HL-60 (cell line): ENCODE results near the gene TTYH3.

Experiments used
- POLR2AphosphoS5 ChIP-seq: IDR thresholded peaks from 2 replicates; pipeline ENCODE4 v1.6.1; 2012; ENCODE audit warnings: low read depth
- TF ChIP-seq, protein P1 (sequence below): IDR thresholded peaks from one replicate; pipeline ENCODE4 v1.5.1; 2011; ENCODE audit warnings: low read length, control low read depth, inconsistent platforms; ENCODE audit not compliant: insufficient read depth
- TF ChIP-seq, protein P2 (sequence below): IDR thresholded peaks from 2 replicates; pipeline ENCODE4 v1.6.1; 2012; ENCODE audit warnings: low read depth; ENCODE audit not compliant: insufficient replicate concordance

DNA sequence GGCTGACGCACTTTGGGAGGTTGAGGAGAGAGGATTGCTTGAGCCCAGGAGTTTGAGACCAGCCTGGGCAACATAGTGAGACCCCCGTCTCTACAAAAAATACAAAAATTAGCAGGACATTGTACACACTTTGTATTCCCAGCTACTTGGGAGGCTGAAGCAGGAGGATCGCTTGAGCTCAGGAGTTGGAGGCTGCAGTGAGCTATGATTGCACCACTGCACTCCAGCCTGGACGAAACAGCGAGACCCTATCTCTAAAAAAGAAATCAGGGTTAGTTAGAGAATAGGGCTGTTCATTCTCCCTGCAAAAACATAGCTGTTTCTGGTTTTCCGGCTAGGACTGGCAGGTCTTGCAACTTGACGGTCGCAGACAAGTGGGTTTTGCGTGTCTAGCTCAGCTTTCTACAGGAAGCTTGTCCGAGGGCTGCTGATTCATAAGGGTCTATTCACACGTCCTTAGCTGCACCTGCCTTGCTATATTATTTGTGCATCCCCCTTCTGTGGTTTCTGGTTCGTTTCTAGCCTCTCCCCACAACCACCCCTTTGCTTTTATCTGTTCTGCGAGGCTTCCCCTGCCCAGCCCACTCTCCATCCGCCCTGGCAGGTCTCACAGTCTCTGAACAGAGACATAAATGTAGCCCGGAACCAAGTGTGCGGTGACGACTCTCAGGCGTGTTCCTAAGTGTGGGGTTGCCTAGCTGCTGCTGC is 66.9 kb downstream of the TTYH3 start:
- TF ChIP-seq POLR2AphosphoS5, result no peak; the same call in 1 of the 2 replicates
- TF ChIP-seq, protein P1, sequence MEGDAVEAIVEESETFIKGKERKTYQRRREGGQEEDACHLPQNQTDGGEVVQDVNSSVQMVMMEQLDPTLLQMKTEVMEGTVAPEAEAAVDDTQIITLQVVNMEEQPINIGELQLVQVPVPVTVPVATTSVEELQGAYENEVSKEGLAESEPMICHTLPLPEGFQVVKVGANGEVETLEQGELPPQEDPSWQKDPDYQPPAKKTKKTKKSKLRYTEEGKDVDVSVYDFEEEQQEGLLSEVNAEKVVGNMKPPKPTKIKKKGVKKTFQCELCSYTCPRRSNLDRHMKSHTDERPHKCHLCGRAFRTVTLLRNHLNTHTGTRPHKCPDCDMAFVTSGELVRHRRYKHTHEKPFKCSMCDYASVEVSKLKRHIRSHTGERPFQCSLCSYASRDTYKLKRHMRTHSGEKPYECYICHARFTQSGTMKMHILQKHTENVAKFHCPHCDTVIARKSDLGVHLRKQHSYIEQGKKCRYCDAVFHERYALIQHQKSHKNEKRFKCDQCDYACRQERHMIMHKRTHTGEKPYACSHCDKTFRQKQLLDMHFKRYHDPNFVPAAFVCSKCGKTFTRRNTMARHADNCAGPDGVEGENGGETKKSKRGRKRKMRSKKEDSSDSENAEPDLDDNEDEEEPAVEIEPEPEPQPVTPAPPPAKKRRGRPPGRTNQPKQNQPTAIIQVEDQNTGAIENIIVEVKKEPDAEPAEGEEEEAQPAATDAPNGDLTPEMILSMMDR, result no peak
- TF ChIP-seq, protein P2, sequence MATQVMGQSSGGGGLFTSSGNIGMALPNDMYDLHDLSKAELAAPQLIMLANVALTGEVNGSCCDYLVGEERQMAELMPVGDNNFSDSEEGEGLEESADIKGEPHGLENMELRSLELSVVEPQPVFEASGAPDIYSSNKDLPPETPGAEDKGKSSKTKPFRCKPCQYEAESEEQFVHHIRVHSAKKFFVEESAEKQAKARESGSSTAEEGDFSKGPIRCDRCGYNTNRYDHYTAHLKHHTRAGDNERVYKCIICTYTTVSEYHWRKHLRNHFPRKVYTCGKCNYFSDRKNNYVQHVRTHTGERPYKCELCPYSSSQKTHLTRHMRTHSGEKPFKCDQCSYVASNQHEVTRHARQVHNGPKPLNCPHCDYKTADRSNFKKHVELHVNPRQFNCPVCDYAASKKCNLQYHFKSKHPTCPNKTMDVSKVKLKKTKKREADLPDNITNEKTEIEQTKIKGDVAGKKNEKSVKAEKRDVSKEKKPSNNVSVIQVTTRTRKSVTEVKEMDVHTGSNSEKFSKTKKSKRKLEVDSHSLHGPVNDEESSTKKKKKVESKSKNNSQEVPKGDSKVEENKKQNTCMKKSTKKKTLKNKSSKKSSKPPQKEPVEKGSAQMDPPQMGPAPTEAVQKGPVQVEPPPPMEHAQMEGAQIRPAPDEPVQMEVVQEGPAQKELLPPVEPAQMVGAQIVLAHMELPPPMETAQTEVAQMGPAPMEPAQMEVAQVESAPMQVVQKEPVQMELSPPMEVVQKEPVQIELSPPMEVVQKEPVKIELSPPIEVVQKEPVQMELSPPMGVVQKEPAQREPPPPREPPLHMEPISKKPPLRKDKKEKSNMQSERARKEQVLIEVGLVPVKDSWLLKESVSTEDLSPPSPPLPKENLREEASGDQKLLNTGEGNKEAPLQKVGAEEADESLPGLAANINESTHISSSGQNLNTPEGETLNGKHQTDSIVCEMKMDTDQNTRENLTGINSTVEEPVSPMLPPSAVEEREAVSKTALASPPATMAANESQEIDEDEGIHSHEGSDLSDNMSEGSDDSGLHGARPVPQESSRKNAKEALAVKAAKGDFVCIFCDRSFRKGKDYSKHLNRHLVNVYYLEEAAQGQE, result no peak
